IMR-90 (cell line): ENCODE measurements around the gene ANKRD27. TPM values are rescaled to one million over a fixed set of nuclear protein-coding genes. Genes with fewer than 3 reads are reported as not detected.

Experiments
- ATAC-seq: fragments of 200-7000 bp; cut with Tn5 transposase; 2 replicates; pipeline ENCODE4 v1.9.1; 2020; ENCODE audit warnings: low read depth, mild to moderate bottlenecking, moderate library complexity
- BruUV-seq: library from RNA; stranded (reverse); fragments of 400-500 nt; replicated peaks from 2 replicates; lab custom pipeline; 2021; lab: Mats Ljungman, UMichigan
- CTCF ChIA-PET: fragments of 300-600 bp; formaldehyde crosslinking; extraction: SDS; loops from one replicate; lab custom pipeline; 2021; ENCODE audit warnings: antibody characterized with exemption; lab: Yijun Ruan, JAX
- POLR2A ChIA-PET: fragments of 300-600 bp; sonication (Branson Sonifier 250); formaldehyde crosslinking; loops from one replicate; lab custom pipeline; 2022; ENCODE audit warnings: antibody characterized with exemption; ENCODE audit not compliant: unreplicated experiment; lab: Charles Lee
- DNase-seq: peaks from one replicate; pipeline ENCODE4 v3.0.0; 2013
- H2AFZ ChIP-seq: replicated peaks from 2 replicates; pipeline ENCODE3; 2013; ENCODE audit warnings: low read length, mild to moderate bottlenecking; ENCODE audit not compliant: poor library complexity
- H2AK5ac ChIP-seq: 2 replicates; pipeline ENCODE4 v1.6.1; 2013; ENCODE audit warnings: low read depth, low read length, inconsistent platforms
- H2AK9ac ChIP-seq: replicated peaks from 2 replicates; pipeline ENCODE3; 2013; ENCODE audit warnings: mild to moderate bottlenecking, low read depth, low read length, moderate library complexity; ENCODE audit not compliant: poor library complexity
- H2BK120ac ChIP-seq: 2 replicates; pipeline ENCODE4 v1.6.1; 2013; ENCODE audit warnings: low read depth, low read length, inconsistent platforms
- H2BK15ac ChIP-seq: 3 replicates; pipeline ENCODE4 v1.6.1; 2013; ENCODE audit warnings: low read depth, low read length, inconsistent platforms
- H2BK20ac ChIP-seq: 2 replicates; pipeline ENCODE4 v1.6.1; 2013; ENCODE audit warnings: low read depth, mild to moderate bottlenecking, inconsistent platforms, low read length, moderate library complexity
- H2BK5ac ChIP-seq: 2 replicates; pipeline ENCODE4 v1.6.1; 2013; ENCODE audit warnings: mild to moderate bottlenecking, low read depth, low read length, inconsistent platforms; ENCODE audit not compliant: poor library complexity, severe bottlenecking
- H3K14ac ChIP-seq: replicated peaks from 2 replicates; pipeline ENCODE4 v1.6.1; 2013; ENCODE audit warnings: low read depth, low read length, inconsistent platforms
- H3K18ac ChIP-seq: 2 replicates; pipeline ENCODE4 v1.6.1; 2013; ENCODE audit warnings: low read depth, low read length, control low read depth
- H3K23ac ChIP-seq: 2 replicates; pipeline ENCODE4 v1.6.1; 2013; ENCODE audit warnings: low read depth, low read length, inconsistent platforms
- H3K27ac ChIP-seq: 2 replicates; pipeline ENCODE4 v1.5.1; 2013; ENCODE audit warnings: mild to moderate bottlenecking, control low read depth, low read length; ENCODE audit not compliant: insufficient read depth
- H3K27me3 ChIP-seq: 2 replicates; pipeline ENCODE4 v1.6.1; 2013; ENCODE audit warnings: low read length; ENCODE audit not compliant: control insufficient read depth, insufficient read depth
- H3K36me3 ChIP-seq: 2 replicates; pipeline ENCODE4 v1.6.1; 2013; ENCODE audit warnings: low read length, mixed read lengths; ENCODE audit not compliant: control insufficient read depth, insufficient read depth
- H3K4ac ChIP-seq: 2 replicates; pipeline ENCODE4 v1.6.1; 2013; ENCODE audit warnings: low read depth, low read length, inconsistent platforms
- H3K4me1 ChIP-seq: 2 replicates; pipeline ENCODE4 v1.6.1; 2013; ENCODE audit warnings: low read length, mixed read lengths; ENCODE audit not compliant: control insufficient read depth, insufficient read depth
- H3K4me2 ChIP-seq: 2 replicates; pipeline ENCODE4 v1.6.1; 2013; ENCODE audit warnings: low read depth, mild to moderate bottlenecking, control low read depth, low read length, moderate library complexity
- H3K4me3 ChIP-seq: 2 replicates; pipeline ENCODE4 v1.5.1; 2013; ENCODE audit warnings: low read depth, mild to moderate bottlenecking, control low read depth, low read length, moderate library complexity; ENCODE audit not compliant: insufficient read depth
- H3K56ac ChIP-seq: 2 replicates; pipeline ENCODE4 v1.6.1; 2013; ENCODE audit warnings: low read length, inconsistent platforms; ENCODE audit not compliant: insufficient read depth; ENCODE audit errors: extremely low read depth
- H3K79me1 ChIP-seq, 2 experiments: 2 replicates each; pipeline ENCODE4 v1.6.1; 2013; ENCODE audit warnings: low read length in 2 of 2, inconsistent platforms in 1 of 2, low read depth in 1 of 2
- H3K9ac ChIP-seq: 2 replicates; pipeline ENCODE4 v1.6.1; 2013; ENCODE audit warnings: low read depth, low read length, control low read depth
- H3K9me1 ChIP-seq: 2 replicates; pipeline ENCODE4 v1.6.1; 2013; ENCODE audit warnings: low read length, inconsistent platforms; ENCODE audit not compliant: insufficient read depth
- H3K9me3 ChIP-seq: 2 replicates; pipeline ENCODE4 v1.6.1; 2013; ENCODE audit warnings: low read length; ENCODE audit not compliant: control insufficient read depth, insufficient read depth
- H4K20me1 ChIP-seq: 2 replicates; pipeline ENCODE4 v1.6.1; 2013; ENCODE audit warnings: low read length, inconsistent platforms; ENCODE audit not compliant: insufficient read depth
- H4K5ac ChIP-seq: 2 replicates; pipeline ENCODE4 v1.6.1; 2013; ENCODE audit warnings: mild to moderate bottlenecking, low read depth, low read length, control low read depth
- H4K8ac ChIP-seq, 2 experiments: 2 replicates each; pipeline ENCODE4 v1.6.1; 2013; ENCODE audit warnings: low read depth in 2 of 2, low read length in 2 of 2, control low read depth in 1 of 2, inconsistent platforms in 1 of 2
- H4K91ac ChIP-seq: 2 replicates; pipeline ENCODE4 v1.6.1; 2013; ENCODE audit warnings: low read depth, low read length, inconsistent platforms; ENCODE audit not compliant: insufficient read depth
- BHLHE40 ChIP-seq: fragments of 150-350 bp; IDR thresholded peaks from 2 replicates; pipeline ENCODE4 v1.6.1; 2016; ENCODE audit warnings: mild to moderate bottlenecking, low read depth, low read length
- FOS ChIP-seq: fragments of 150-350 bp; IDR thresholded peaks from 2 replicates; pipeline ENCODE4 v1.6.1; 2016; ENCODE audit warnings: low read depth, low read length
- MAFK ChIP-seq: IDR thresholded peaks from 2 replicates; pipeline ENCODE4 v1.6.1; 2012; ENCODE audit warnings: low read depth, low read length, improper control_type of control experiment
- MXI1 ChIP-seq: IDR thresholded peaks from 2 replicates; pipeline ENCODE4 v1.6.1; 2012; ENCODE audit warnings: low read depth, mild to moderate bottlenecking, low read length, moderate library complexity, borderline replicate concordance
- NFE2L2 ChIP-seq: fragments of 150-350 bp; IDR thresholded peaks from 2 replicates; pipeline ENCODE4 v1.6.1; 2016; ENCODE audit warnings: low read depth, mild to moderate bottlenecking, low read length
- RFX5 ChIP-seq: IDR thresholded peaks from 2 replicates; pipeline ENCODE4 v1.8.0; 2012; ENCODE audit warnings: low read depth, mild to moderate bottlenecking, low read length, moderate library complexity
- SMC3 ChIP-seq: fragments of 150-350 bp; IDR thresholded peaks from 2 replicates; pipeline ENCODE4 v1.6.1; 2016; ENCODE audit warnings: low read depth, mild to moderate bottlenecking, antibody characterized with exemption, low read length, moderate library complexity
- WGBS, 2 experiments: methylation state at CpG; one replicate each; pipeline versions ENCODE4 v1.1.5 to v1.1.7; 2013; ENCODE audit warnings: missing lambda C conversion rate in 2 of 2; ENCODE audit not compliant: insufficient read length in 1 of 2; ENCODE audit errors: extremely low coverage in 2 of 2; 5-methylcytosine and 5-hydroxymethylcytosine counted together
- dilution Hi-C: fragments of 300-500 bp; cut with HindIII; formaldehyde crosslinking; loops from one replicate; pipeline ENCODE4 v1.14.3; 2018; ENCODE audit warnings: low sequenced_read_pairs; ENCODE audit not compliant: unreplicated experiment
- in situ Hi-C: fragments of 300-500 bp; cut with MboI; formaldehyde crosslinking; loops from 3 replicates; pipeline ENCODE4 v1.14.3; 2019; ENCODE audit warnings: low sequenced_read_pairs, inconsistent platforms, mixed read lengths
- intact Hi-C: fragments of 100-400 bp; cut with micrococcal nuclease; formaldehyde crosslinking; loops from 2 replicates; pipeline ENCODE4 v1.10.0; 2022
- polyA plus RNA-seq, 3 experiments: library from polyadenylated mRNA; depleted of rRNA; stranded (reverse); fragments of >200 nt; gene quantifications; 2 replicates each; pipeline ENCODE4 v1.2.3, GENCODE V29; 2012; ENCODE audit warnings: low replicate concordance in 1 of 3
- total RNA-seq: library from RNA; depleted of rRNA; stranded (reverse); fragments of >200 nt; gene quantifications from 2 replicates; pipeline ENCODE4 v1.2.3, GENCODE V29; 2012

Gene ANKRD27
- total and polyA plus RNA-seq, 2 of the 4 experiments (the other 2 are of a cell fraction), result 16.7 to 35.0 TPM

DNA sequence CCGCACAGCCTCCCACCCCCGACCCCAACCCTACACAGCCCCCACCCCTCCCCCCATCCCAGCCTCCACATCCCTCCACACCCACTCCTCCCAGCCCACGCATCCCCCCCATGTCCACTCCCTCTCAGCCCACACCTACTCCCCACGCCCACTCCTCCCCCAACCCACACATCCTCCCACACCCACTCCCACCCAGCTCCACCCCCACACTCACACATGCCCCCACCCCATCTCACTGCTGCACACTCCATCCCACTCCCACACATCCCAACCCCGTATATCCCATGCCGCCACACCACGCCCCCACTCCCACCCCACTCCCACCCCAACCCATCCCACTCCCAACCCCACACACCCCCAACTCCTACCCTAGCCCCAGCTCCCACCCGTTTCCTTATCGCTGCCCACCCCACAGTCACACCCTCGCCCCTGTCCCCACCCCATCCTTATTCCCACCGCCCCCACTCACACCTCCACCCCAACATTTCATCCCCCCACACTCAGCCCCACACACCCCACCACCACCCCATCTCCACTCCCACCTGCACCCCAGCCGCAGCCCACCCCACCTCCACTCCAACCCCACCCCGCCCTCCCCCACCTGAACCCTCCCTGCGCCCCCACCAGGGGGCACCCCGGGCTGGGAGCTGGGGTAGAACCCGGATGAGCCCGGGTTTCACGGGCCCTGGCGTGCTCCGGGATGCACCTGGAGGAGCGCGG is 45.4 kb upstream of the ANKRD27 start:
- CTCF ChIA-PET, result no interaction called here
- WGBS, 2 experiments, result 90% methylated on average over 4 of the region's 22 CpGs; no CpG with 5 or more reads in 1 of the 2 experiments

More for the DNA sequence above, 45.4 kb upstream of the ANKRD27 start:
- Histone ChIP-seq H3K56ac (no peak overlapping the region), H4K8ac (no peak overlapping the region), H4K20me1 (no peaks in the 10 kb centered on the region), H4K91ac (no peak overlapping the region), H3K14ac (no peak overlapping the region), H3K27ac (no peak overlapping the region), H3K9me3 (no peaks in the 10 kb centered on the region), H3K4me1 (no peaks in the 10 kb centered on the region), H3K23ac (no peak overlapping the region), H2AK5ac (no peak overlapping the region), H4K5ac (no peak overlapping the region), H2BK5ac (no peak overlapping the region), H2BK15ac (no peak overlapping the region), H3K4me2 (no peak overlapping the region), H3K4me3 (no peak overlapping the region), H3K18ac (no peak overlapping the region), H3K36me3 (peaks cover 2% of the 10 kb centered on the region; the same call in 1 of the 2 replicates), H3K9me1 (no peaks in the 10 kb centered on the region), H2AFZ (no peak overlapping the region), H2AK9ac (no peak overlapping the region), H2BK20ac (no peak overlapping the region), H3K79me1 (no peaks in the 10 kb centered on the region), H3K27me3 (no peaks in the 10 kb centered on the region), H3K9ac (no peak overlapping the region), H2BK120ac (no peak overlapping the region), H3K4ac (no peak overlapping the region)
- TF ChIP-seq RFX5, result no peak
- TF ChIP-seq NFE2L2, result no peak
- no peak for TF ChIP-seq MAFK
- TF ChIP-seq FOS, result no peak
- no peak for TF ChIP-seq SMC3
- TF ChIP-seq BHLHE40, result no peak
- no peak for TF ChIP-seq MXI1
- dilution Hi-C loops, result no loop called here
- no TSS peak for BruUV-seq
- in situ Hi-C loops, result no loop called here
- intact Hi-C loops, result no loop called here
- no peak for ATAC-seq
- no peak for DNase-seq
- POLR2A ChIA-PET, result no interaction called here
